NCI-H524 treated with DMSO at 0.1 percent for 48 hours (cell line): Measurements from ENCODE around the gene ADGRF5.

Experiments
- DNase-seq: peaks from one replicate; lab custom pipeline; 2025; lab: John Stamatoyannopoulos, UW

ADGRF5 gene

GRCh38 chr6:46821458-46821881 is 100.3 kb downstream of the ADGRF5 start:
- DNase-seq = no peak

GRCh38 chr6:46819561-46819960 is 102.2 kb downstream of the ADGRF5 start:
- DNase-seq = no peak

- no peak for DNase-seq
Observed at GRCh38 chr6:46816626-46817025, 105.1 kb downstream of the ADGRF5 start.

GRCh38 chr6:46815130-46815529 is 106.6 kb downstream of the ADGRF5 start:
- no peak for DNase-seq

GRCh38 chr6:46808806-46809205 is 112.9 kb downstream of the ADGRF5 start:
- no peak for DNase-seq
